ENCODE data around the gene YRDC.
A peak's percentile ranks its signal among the peaks of the same experiment; 100 is the strongest.

YRDC gene

GRCh38 chr1:37765916-37766664 lies 41.9 kb downstream of the YRDC start:
- Mint-ChIP-seq H3K36me3 (ENCODE audit: low read depth) (no peaks in the 10 kb centered on the region), H3K27me3 (peaks cover 96% of the 10 kb centered on the region), H3K4me1 (ENCODE audit: low read depth) (peaks cover 17% of the 10 kb centered on the region), H3K9me3 (no peaks in the 10 kb centered on the region), H3K27ac (no peak overlapping the region), H3K4me3 (peak overlapping the region; percentile 43)
- DNase-seq, result peak; percentile 38

GRCh38 chr1:37764888-37765441 lies 43.0 kb downstream of the YRDC start, which contains the start of gene EPHA10:
TSS of gene EPHA10 (minus strand) at chr1:37765120. CDS start at chr1:37765066, 54 bp downstream.
- no peak within 1 kb of the TSS for H3K27ac Mint-ChIP-seq
- DNase-seq, result no peak
- H3K4me1 Mint-ChIP-seq (ENCODE audit: low read depth), result peaks cover 17% of the 10 kb centered on the region
- H3K27me3 Mint-ChIP-seq, result peaks cover 88% of the 10 kb centered on the region
- no peaks in the 10 kb centered on the region for H3K36me3 Mint-ChIP-seq (ENCODE audit: low read depth)
- no peaks in the 10 kb centered on the region for H3K9me3 Mint-ChIP-seq
- peak within 1 kb of the TSS; percentile 43 for H3K4me3 Mint-ChIP-seq

- peak; percentile 59 for DNase-seq
- Mint-ChIP-seq H3K4me3 (no peak overlapping the region), H3K4me1 (ENCODE audit: low read depth) (peaks cover 17% of the 10 kb centered on the region), H3K27ac (no peak overlapping the region), H3K36me3 (ENCODE audit: low read depth) (no peaks in the 10 kb centered on the region), H3K27me3 (peaks cover 83% of the 10 kb centered on the region), H3K9me3 (no peaks in the 10 kb centered on the region)
These were observed 43.6 kb downstream of the YRDC start for GRCh38 chr1:37764414-37764825.

GRCh38 chr1:37763791-37764413 lies 44.1 kb downstream of the YRDC start:
- H3K27me3 Mint-ChIP-seq, result peaks cover 78% of the 10 kb centered on the region
- H3K4me1 Mint-ChIP-seq (ENCODE audit: low read depth), result peaks cover 17% of the 10 kb centered on the region
- H3K4me3 Mint-ChIP-seq, result no peak overlapping the region
- no peaks in the 10 kb centered on the region for H3K36me3 Mint-ChIP-seq (ENCODE audit: low read depth)
- H3K27ac Mint-ChIP-seq, result no peak overlapping the region
- DNase-seq, result no peak
- H3K9me3 Mint-ChIP-seq, result no peaks in the 10 kb centered on the region

GRCh38 chr1:37762516-37762915 lies 45.5 kb downstream of the YRDC start:
- Mint-ChIP-seq H3K27ac (no peak overlapping the region), H3K36me3 (ENCODE audit: low read depth) (no peaks in the 10 kb centered on the region), H3K4me3 (no peak overlapping the region), H3K9me3 (no peaks in the 10 kb centered on the region), H3K4me1 (ENCODE audit: low read depth) (peaks cover 17% of the 10 kb centered on the region), H3K27me3 (peaks cover 64% of the 10 kb centered on the region)
- no peak for DNase-seq

- DNase-seq, result no peak
- Mint-ChIP-seq H3K27ac (no peak overlapping the region), H3K4me3 (no peak overlapping the region), H3K36me3 (ENCODE audit: low read depth) (no peaks in the 10 kb centered on the region), H3K27me3 (peaks cover 54% of the 10 kb centered on the region), H3K4me1 (ENCODE audit: low read depth) (peaks cover 15% of the 10 kb centered on the region), H3K9me3 (no peaks in the 10 kb centered on the region)
These were observed 46.5 kb downstream of the YRDC start for GRCh38 chr1:37761416-37762095.

- H3K27ac Mint-ChIP-seq, result no peak overlapping the region
- no peak for DNase-seq
- H3K36me3 Mint-ChIP-seq (ENCODE audit: low read depth), result no peaks in the 10 kb centered on the region
- no peak overlapping the region for H3K4me3 Mint-ChIP-seq
- peaks cover 44% of the 10 kb centered on the region for H3K27me3 Mint-ChIP-seq
- H3K4me1 Mint-ChIP-seq (ENCODE audit: low read depth), result peaks cover 16% of the 10 kb centered on the region
- H3K9me3 Mint-ChIP-seq, result no peaks in the 10 kb centered on the region
These were observed 48.6 kb downstream of the YRDC start for GRCh38 chr1:37759451-37759850.

GRCh38 chr1:37755951-37756560 lies 52.0 kb downstream of the YRDC start:
- Mint-ChIP-seq H3K36me3 (ENCODE audit: low read depth) (no peaks in the 10 kb centered on the region), H3K27me3 (peaks cover 40% of the 10 kb centered on the region), H3K27ac (no peak overlapping the region), H3K4me3 (no peak overlapping the region), H3K9me3 (no peaks in the 10 kb centered on the region), H3K4me1 (ENCODE audit: low read depth) (peaks cover 26% of the 10 kb centered on the region)
- DNase-seq, result no peak

- no peak for DNase-seq
- Mint-ChIP-seq H3K9me3 (no peaks in the 10 kb centered on the region), H3K4me1 (ENCODE audit: low read depth) (peaks cover 26% of the 10 kb centered on the region), H3K4me3 (no peak overlapping the region), H3K27ac (peak overlapping the region; percentile 51), H3K27me3 (peaks cover 46% of the 10 kb centered on the region), H3K36me3 (ENCODE audit: low read depth) (no peaks in the 10 kb centered on the region)
These were observed 52.7 kb downstream of the YRDC start for GRCh38 chr1:37755290-37755689.

- Mint-ChIP-seq H3K4me1 (ENCODE audit: low read depth) (peaks cover 26% of the 10 kb centered on the region), H3K4me3 (peak overlapping the region; percentile 46), H3K36me3 (ENCODE audit: low read depth) (no peaks in the 10 kb centered on the region), H3K9me3 (no peaks in the 10 kb centered on the region), H3K27me3 (peaks cover 55% of the 10 kb centered on the region), H3K27ac (no peak overlapping the region)
- DNase-seq, result no peak
These were observed 54.3 kb downstream of the YRDC start for GRCh38 chr1:37753473-37754321.

Data from activated T-cell treated with anti-CD3 and anti-CD28 coated beads, Interleukin-2, amount 50 U/mL, for 24 hours (primary cell).